ENCODE results near the gene JAZF1.

DNA sequence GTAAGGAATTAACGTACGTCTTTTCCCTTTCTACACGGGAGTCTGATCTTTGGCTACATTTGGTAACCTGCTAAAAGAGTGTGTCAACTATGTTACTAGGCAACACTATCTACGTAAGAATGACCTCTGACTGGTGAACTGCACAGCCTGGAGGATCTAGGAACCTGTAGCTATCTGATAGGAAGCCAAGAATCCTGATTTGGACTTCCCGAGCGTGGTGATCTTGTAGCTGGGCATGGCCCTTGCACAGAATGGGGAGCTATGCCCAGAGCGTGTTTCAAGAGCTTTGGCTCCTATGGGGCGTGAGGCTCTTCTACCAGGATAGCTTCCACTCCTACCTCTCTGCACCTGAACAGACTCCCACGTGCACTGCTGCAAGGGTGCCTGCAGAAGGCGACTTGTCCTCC, 283.2 kb downstream of the JAZF1 start:
- TF ChIP-seq ZBTB8A (IDR thresholded peaks at IDR 0.05; ENCODE audit: partially characterized antibody) (no peak), ZNF431 (CRISPR knock-in tag; IDR thresholded peaks at IDR 0.05) (no peak), EP300 (IDR thresholded peaks at IDR 0.05; ENCODE audit: low read length) (no peak)
- TF ChIP-seq, protein P1, sequence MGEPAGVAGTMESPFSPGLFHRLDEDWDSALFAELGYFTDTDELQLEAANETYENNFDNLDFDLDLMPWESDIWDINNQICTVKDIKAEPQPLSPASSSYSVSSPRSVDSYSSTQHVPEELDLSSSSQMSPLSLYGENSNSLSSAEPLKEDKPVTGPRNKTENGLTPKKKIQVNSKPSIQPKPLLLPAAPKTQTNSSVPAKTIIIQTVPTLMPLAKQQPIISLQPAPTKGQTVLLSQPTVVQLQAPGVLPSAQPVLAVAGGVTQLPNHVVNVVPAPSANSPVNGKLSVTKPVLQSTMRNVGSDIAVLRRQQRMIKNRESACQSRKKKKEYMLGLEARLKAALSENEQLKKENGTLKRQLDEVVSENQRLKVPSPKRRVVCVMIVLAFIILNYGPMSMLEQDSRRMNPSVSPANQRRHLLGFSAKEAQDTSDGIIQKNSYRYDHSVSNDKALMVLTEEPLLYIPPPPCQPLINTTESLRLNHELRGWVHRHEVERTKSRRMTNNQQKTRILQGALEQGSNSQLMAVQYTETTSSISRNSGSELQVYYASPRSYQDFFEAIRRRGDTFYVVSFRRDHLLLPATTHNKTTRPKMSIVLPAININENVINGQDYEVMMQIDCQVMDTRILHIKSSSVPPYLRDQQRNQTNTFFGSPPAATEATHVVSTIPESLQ (CRISPR knock-in tag; IDR thresholded peaks at IDR 0.05), result no peak
- TF ChIP-seq, protein P2, sequence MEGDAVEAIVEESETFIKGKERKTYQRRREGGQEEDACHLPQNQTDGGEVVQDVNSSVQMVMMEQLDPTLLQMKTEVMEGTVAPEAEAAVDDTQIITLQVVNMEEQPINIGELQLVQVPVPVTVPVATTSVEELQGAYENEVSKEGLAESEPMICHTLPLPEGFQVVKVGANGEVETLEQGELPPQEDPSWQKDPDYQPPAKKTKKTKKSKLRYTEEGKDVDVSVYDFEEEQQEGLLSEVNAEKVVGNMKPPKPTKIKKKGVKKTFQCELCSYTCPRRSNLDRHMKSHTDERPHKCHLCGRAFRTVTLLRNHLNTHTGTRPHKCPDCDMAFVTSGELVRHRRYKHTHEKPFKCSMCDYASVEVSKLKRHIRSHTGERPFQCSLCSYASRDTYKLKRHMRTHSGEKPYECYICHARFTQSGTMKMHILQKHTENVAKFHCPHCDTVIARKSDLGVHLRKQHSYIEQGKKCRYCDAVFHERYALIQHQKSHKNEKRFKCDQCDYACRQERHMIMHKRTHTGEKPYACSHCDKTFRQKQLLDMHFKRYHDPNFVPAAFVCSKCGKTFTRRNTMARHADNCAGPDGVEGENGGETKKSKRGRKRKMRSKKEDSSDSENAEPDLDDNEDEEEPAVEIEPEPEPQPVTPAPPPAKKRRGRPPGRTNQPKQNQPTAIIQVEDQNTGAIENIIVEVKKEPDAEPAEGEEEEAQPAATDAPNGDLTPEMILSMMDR (IDR thresholded peaks at IDR 0.05 in 2 of 3, conservative IDR thresholded peaks at IDR 0.05 in 1 of 3; ENCODE audit: insufficient read depth in 2 of 3, low read depth in 1 of 3, low read length in 3 of 3), result no peak

All from K562 (cell line).